Mesodermal cell (in vitro differentiated cells): ENCODE measurements around the gene C1QTNF5.

Experiments used
- H3K27ac ChIP-seq: 2 replicates; pipeline ENCODE4 v1.7.0; 2013; ENCODE audit warnings: mild to moderate bottlenecking, low read depth, low read length, moderate library complexity; ENCODE audit not compliant: severe bottlenecking
- H3K36me3 ChIP-seq: 2 replicates; pipeline ENCODE4 v1.7.1; 2013; ENCODE audit warnings: mild to moderate bottlenecking, low read length, moderate library complexity; ENCODE audit not compliant: control insufficient read depth, insufficient read depth
- H3K4me1 ChIP-seq: one replicate; pipeline ENCODE4 v1.7.1; 2013; ENCODE audit warnings: mild to moderate bottlenecking, low read length; ENCODE audit not compliant: insufficient read depth, control insufficient read depth, poor library complexity, severe bottlenecking
- H3K4me3 ChIP-seq: 2 replicates; pipeline ENCODE4 v1.7.0; 2013; ENCODE audit warnings: low read length, control low read depth, mild to moderate bottlenecking; ENCODE audit not compliant: insufficient read depth, poor library complexity, severe bottlenecking; ENCODE audit errors: extremely low read depth
- H3K9me3 ChIP-seq: 2 replicates; pipeline ENCODE4 v1.7.1; 2013; ENCODE audit warnings: mild to moderate bottlenecking, low read length, moderate library complexity; ENCODE audit not compliant: control insufficient read depth
- WGBS, 2 experiments: methylation state at CpG; one replicate each; pipeline ENCODE4 v1.1.5; 2013; ENCODE audit warnings: missing lambda C conversion rate in 2 of 2; ENCODE audit not compliant: insufficient coverage in 2 of 2; 5-methylcytosine and 5-hydroxymethylcytosine counted together

The C1QTNF5 gene

DNA sequence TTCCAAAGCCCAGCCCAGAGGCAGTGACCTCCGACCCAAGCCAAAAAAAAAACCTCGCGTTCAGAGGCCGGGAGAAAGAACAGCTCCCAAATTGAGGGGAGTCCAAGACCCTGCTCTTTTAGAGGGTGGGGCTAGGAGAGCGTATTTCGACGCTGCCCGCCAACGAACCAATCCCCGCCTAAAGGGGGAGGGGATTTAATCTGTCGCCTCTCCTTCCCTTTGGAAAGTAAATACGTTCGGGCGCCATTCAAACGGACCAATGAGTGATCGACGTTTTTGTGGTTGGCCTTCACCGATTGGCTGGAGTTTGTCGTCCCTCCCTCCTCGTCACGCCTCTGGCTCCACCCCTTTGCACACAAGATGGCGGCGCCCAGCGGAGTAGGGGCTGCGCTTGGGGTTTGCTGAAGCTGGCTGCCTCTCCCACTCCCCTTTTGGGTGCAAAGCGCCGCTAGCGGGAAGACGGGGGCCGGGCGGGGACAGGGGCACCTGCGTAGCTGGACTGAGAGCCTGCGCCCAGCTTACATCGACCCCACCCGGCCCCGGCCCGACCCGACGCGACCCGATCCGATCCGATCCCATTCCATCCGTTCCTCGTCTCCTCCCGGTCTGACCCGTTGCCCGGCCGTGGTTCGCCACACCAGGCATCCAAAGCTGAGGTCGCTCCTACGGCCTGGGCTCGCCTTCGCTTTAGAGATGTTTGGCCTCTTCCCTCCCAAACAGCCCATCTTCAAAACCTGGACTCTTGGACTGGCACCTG lies 6.3 kb downstream of the C1QTNF5 start, which contains the start of gene RNF26:
TSS of gene RNF26 (plus strand) at position 354 of the 757 bp plus-strand sequence. CDS start 596 bp downstream, outside the sequence.
- peak within 1 kb of the TSS; percentile 90 for H3K4me3 ChIP-seq
- no peaks in the 10 kb centered on the region for H3K9me3 ChIP-seq
- H3K4me1 ChIP-seq = peaks cover 40% of the 10 kb centered on the region
- peaks cover 11% of the 10 kb centered on the region for H3K36me3 ChIP-seq
- peak within 1 kb of the TSS; percentile 81 for H3K27ac ChIP-seq
- WGBS, 2 experiments = 0 to 1% methylated on average over 43 to 54 of the region's 54 CpGs

DNA sequence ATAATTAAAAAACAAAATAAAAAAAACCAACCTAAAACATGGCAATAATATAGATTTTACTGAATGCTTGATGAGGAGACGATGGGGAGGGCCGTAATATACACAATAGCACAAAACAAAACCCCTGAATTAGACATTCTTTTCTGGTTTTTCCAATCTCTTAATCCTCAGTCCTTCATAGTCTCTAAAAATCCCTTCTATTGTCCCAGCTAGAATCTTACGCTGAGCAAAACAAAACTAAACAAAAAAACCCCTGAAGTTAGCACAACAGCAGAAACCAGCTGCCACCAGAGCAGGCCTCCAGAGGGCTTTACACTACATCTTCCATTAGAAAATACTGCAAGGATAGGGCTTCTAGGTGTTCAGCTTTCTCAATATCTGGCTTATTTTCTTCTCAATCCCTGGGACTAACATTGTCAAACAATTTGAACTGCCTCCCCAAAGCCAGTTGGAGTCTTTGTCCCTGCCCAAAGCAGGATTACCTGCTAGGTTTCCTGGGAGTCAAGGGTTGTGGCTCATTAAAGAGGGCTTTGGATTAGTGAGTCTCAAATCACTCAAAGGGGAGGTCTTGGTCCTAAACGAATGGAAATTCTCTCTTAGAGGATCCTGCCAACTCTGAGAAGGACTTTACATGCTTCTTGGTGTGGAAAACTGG lies 8.4 kb downstream of the C1QTNF5 start:
- Histone ChIP-seq H3K9me3 (no peaks in the 10 kb centered on the region), H3K27ac (no peak overlapping the region), H3K4me3 (no peak overlapping the region), H3K4me1 (peaks cover 24% of the 10 kb centered on the region), H3K36me3 (peaks cover 11% of the 10 kb centered on the region)
- 50 to 80% methylated on average over 1 to 2 of the region's 4 CpGs for WGBS, 2 experiments

- H3K27ac ChIP-seq = no peak overlapping the region
- WGBS, 2 experiments = 75 to 85% methylated on average over 1 of the region's 1 CpG
- H3K4me3 ChIP-seq = no peak overlapping the region
Measured at GRCh38 chr11:119330237-119330636, 10.4 kb downstream of the C1QTNF5 start.

GRCh38 chr11:119329320-119329719 lies 11.4 kb downstream of the C1QTNF5 start:
- H3K9me3 ChIP-seq = no peaks in the 10 kb centered on the region
- H3K4me1 ChIP-seq = no peaks in the 10 kb centered on the region
- 87% methylated on average over 2 of the region's 2 CpGs; no CpG with 5 or more reads in 1 of the 2 experiments for WGBS, 2 experiments
- no peak overlapping the region for H3K4me3 ChIP-seq
- H3K27ac ChIP-seq = no peak overlapping the region
- H3K36me3 ChIP-seq = no peaks in the 10 kb centered on the region

More at GRCh38 chr11:119330237-119330636, 10.4 kb downstream of the C1QTNF5 start:
- H3K9me3 ChIP-seq = no peaks in the 10 kb centered on the region
- no peaks in the 10 kb centered on the region for H3K36me3 ChIP-seq
- peaks cover 4% of the 10 kb centered on the region for H3K4me1 ChIP-seq

GRCh38 chr11:119324189-119324588 lies 16.5 kb downstream of the C1QTNF5 start:
- no peak overlapping the region for H3K4me3 ChIP-seq
- WGBS, 2 experiments = 86 to 94% methylated on average over 4 of the region's 4 CpGs

GRCh38 chr11:119323532-119324033 lies 17.1 kb downstream of the C1QTNF5 start:
- Histone ChIP-seq H3K4me3 (no peak overlapping the region), H3K36me3 (no peaks in the 10 kb centered on the region), H3K27ac (no peak overlapping the region), H3K4me1 (peaks cover 24% of the 10 kb centered on the region), H3K9me3 (no peaks in the 10 kb centered on the region)
- WGBS, 2 experiments = 40 to 66% methylated on average over 4 to 7 of the region's 8 CpGs

More at GRCh38 chr11:119324189-119324588, 16.5 kb downstream of the C1QTNF5 start:
- no peaks in the 10 kb centered on the region for H3K36me3 ChIP-seq
- no peak overlapping the region for H3K27ac ChIP-seq
- H3K4me1 ChIP-seq = peaks cover 18% of the 10 kb centered on the region
- H3K9me3 ChIP-seq = no peaks in the 10 kb centered on the region

GRCh38 chr11:119322921-119323531 lies 17.7 kb downstream of the C1QTNF5 start:
- WGBS, 2 experiments = 87 to 97% methylated on average over 10 to 12 of the region's 20 CpGs
- H3K9me3 ChIP-seq = no peaks in the 10 kb centered on the region

GRCh38 chr11:119322360-119322739 lies 18.3 kb downstream of the C1QTNF5 start:
- 89 to 100% methylated on average over 4 to 5 of the region's 6 CpGs for WGBS, 2 experiments

More at GRCh38 chr11:119322921-119323531, 17.7 kb downstream of the C1QTNF5 start:
- Histone ChIP-seq H3K4me1 (peaks cover 30% of the 10 kb centered on the region), H3K27ac (no peak overlapping the region), H3K4me3 (no peak overlapping the region), H3K36me3 (no peaks in the 10 kb centered on the region)

GRCh38 chr11:119320776-119321524 lies 19.7 kb downstream of the C1QTNF5 start:
- H3K9me3 ChIP-seq = no peaks in the 10 kb centered on the region
- peak overlapping the region; percentile 97 for H3K27ac ChIP-seq
- no peaks in the 10 kb centered on the region for H3K36me3 ChIP-seq
- peaks cover 37% of the 10 kb centered on the region for H3K4me1 ChIP-seq
- WGBS, 2 experiments = 3 to 6% methylated on average over 25 to 33 of the region's 60 CpGs
- peak overlapping the region; percentile 33 for H3K4me3 ChIP-seq

More at GRCh38 chr11:119322360-119322739, 18.3 kb downstream of the C1QTNF5 start:
- H3K4me3 ChIP-seq = no peak overlapping the region
- H3K36me3 ChIP-seq = no peaks in the 10 kb centered on the region
- H3K27ac ChIP-seq = no peak overlapping the region
- peaks cover 36% of the 10 kb centered on the region for H3K4me1 ChIP-seq
- no peaks in the 10 kb centered on the region for H3K9me3 ChIP-seq

GRCh38 chr11:119320240-119320775 lies 20.4 kb downstream of the C1QTNF5 start:
- peaks cover 37% of the 10 kb centered on the region for H3K4me1 ChIP-seq
- 23 to 24% methylated on average over 10 to 15 of the region's 17 CpGs for WGBS, 2 experiments
- H3K9me3 ChIP-seq = no peaks in the 10 kb centered on the region
- H3K4me3 ChIP-seq = peak overlapping the region; percentile 33
- no peaks in the 10 kb centered on the region for H3K36me3 ChIP-seq
- H3K27ac ChIP-seq = peak overlapping the region; percentile 97
